CD4-positive, alpha-beta T cell treated with Interleukin-1 beta for 1 hour (primary cell): Measurements from ENCODE around the gene C11orf86.
"Not testable (repeated sequence)": the region's sequence is repeated elsewhere in the genome, so short reads cannot be mapped to it uniquely, and the experiment has no call there.

Experiments
- DNase-seq, 2 donors: peaks; one replicate each; pipeline ENCODE4 v3.0.0-alpha.2; 2020 to 2022

The C11orf86 gene

GRCh38 chr11:66967670-66968425 is 7.3 kb upstream of the C11orf86 start:
- DNase-seq: no peak

- DNase-seq: no peak
Measured at GRCh38 chr11:66969584-66970225, 5.4 kb upstream of the C11orf86 start.

GRCh38 chr11:66970371-66970806 is 4.7 kb upstream of the C11orf86 start:
- DNase-seq: no peak

- DNase-seq: peak in 1 of 2 donors; percentile 72
Measured at GRCh38 chr11:66970807-66971442, 4.2 kb upstream of the C11orf86 start.

DNA sequence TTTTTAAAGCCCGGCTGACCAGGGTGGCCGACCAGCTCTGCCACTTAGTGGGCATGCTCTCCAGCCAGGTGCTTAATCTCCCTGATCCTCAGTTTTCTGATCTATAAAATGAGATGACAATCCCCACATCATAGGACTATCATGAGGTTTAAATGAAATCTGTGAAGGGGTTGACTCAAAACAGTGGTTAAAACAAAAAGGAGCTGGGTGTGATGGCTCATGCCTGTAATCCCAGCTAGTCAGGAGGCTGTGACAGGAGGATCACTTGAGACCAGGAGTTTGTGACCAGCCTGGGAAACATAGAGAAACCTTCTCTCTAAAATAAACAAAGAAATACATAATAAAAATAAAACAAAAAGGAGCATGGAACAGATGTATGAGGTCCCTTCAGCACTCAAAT is 3.6 kb upstream of the C11orf86 start:
- no peak for DNase-seq

- no peak for DNase-seq
Measured at GRCh38 chr11:66973956-66974580, 1.0 kb upstream of the C11orf86 start.

DNA sequence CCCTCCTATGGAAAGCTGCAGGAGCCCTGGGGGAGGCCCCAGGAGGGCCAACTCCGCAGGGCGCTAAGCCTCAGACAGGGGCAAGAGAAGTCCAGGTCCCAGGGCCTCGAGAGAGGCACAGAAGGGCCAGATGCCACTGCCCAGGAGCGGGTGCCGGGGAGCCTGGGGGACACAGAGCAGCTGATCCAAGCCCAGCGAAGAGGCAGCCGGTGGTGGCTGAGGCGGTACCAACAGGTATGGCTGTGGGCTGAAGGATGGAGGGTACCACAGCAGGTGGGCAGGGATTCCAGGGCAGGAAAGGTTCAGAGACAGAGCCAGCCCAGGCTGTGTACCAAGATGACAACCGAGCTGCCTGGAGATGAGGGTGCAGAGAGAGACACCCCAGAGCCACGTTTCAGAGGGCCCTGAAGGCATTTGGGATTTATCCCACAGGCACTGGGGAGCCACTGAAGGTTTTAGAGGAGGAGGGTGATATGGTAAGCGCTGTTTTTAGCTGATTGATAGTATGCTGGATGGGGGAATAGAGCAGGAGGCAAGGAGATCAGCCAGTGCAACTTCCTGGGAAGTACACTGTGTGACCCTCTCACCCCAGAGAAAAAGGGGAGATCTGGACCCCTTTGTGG is 412 bp downstream of the C11orf86 start:
- DNase-seq: no peak

- DNase-seq: no peak
Measured at GRCh38 chr11:66976028-66976467, 944 bp downstream of the C11orf86 start.

- no peak for DNase-seq
Measured at GRCh38 chr11:66976925-66977324, 1.8 kb downstream of the C11orf86 start.

GRCh38 chr11:66978229-66978628 is 3.1 kb downstream of the C11orf86 start:
- no peak for DNase-seq

DNA sequence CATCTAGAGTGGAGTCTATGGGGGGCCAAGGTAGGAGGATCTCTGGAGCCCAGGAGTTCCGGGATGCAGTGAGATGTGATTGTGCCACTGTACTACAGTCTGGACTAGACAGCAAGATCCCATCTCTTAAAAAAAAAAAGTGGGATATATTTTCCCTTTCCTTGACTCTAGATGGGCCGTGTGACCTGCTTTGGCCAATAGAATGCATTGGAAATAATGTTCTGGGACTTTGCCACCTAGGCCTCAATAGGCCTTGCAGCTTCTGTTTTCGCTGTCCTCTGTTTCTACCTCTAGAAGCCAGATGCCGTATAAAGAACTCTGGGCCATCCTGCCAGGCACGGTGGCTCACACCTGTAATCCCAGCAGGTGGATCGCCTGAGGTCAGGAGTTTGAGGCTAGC is 3.6 kb downstream of the C11orf86 start:
- DNase-seq: no peak

- DNase-seq: no peak
Measured at GRCh38 chr11:66979336-66979980, 4.4 kb downstream of the C11orf86 start.

DNA sequence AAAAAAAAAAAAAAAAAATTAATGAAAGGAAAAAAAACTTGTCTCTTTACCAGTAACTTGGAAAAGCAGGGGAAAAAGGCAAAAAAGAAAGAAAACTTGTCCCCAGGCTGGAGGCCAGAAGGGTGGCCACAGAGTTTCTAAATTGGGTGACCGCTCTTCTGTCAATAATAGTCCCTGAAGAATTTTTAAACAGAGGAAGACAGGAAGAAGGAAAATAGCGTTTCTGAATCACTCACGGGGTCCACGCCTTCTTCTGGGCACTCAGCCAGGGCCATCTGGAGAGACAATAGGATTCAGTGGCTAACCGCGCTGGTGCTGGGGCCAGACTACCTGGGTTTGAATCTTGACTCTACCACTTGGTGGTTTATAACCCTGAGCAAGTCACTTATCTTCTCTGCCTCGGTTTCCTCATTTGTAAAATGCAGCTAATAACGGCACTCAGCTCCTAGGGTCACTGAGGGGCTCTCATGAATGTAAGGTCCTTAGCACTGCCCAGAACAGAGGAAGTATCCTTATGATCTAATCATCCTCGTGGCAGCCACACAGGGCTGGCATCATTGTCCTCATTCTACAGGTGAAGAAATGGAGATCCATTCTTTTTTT is 7.0 kb downstream of the C11orf86 start:
- DNase-seq: peak in 1 of 2 donors; percentile 18

- no peak for DNase-seq
Measured at GRCh38 chr11:66983275-66983924, 8.3 kb downstream of the C11orf86 start.

DNA sequence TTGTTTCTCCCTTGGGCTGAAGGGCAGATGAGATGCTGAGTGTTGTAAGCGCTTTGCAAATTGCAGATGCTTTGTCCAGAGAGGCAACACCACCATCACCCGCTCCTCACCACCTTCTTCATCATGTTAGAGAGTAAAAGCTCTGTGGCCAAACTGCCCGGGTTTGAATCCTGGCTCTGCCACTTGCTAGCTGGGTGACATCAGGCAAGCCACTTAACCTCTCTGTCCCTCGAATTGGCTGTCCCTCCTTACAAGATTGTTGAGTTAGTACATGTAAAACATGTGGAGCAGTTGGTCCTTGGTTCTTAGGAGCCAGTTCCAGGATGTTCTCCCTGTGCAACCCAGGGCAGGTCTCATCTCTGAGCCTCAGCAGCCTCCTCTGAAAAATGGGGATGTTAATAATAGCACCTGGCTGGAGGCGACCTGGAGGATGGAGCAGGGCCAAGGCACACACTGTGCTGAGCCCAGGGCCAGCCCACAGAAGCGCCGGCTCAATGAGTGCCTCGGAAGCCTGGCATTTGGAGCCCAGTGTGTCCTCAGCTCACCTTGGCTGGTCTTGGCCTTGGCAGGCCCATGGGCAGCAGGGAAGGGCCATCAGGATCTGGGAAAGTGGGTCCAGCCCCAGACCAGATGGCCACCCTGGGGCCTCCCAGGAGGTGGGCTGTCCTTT is 10.5 kb downstream of the C11orf86 start:
- no peak for DNase-seq

DNA sequence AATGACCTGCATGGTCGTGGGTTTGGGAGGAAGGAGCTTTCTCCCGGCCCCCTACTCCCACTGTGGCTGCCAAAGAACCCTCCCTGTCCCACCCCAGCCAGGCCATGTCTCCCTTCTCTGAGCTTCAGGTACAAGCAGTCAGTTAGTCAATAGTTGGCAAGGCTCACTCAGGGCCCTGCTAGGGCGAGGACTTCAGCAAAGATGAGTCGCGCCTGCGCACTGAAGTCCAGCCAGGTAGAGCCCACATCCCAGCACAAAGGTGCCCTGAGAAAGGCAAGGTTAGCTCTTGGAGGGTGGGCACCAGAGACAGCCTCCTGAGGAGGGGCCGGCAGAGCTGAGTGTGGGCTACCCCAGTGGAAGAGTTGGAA is 11.1 kb downstream of the C11orf86 start:
- no peak for DNase-seq

DNA sequence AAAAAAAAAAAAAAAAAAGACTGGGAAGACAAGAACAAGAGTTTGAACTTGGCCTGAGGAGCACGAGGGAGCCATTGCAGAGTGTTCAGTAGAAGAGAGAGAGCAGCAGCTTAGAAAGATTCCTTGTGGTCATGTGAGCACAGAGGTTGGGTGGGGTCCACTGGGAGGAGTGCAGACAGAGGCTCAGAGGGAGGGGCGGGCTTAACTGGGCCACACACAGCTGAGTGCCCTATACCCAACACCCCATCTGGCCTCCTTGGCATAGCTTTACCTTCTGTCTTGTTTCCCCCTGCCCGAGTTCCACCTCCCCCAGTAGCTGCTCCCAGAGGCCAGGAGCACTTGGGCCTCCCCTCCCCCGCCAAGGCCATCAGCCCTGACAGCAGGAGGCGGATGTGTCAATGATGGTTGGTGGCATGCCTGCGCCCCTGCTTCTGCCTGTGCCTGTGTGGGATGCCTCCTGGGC is 12.1 kb downstream of the C11orf86 start:
- no peak for DNase-seq

- DNase-seq: no peak
Measured at GRCh38 chr11:66987924-66988637, 13.0 kb downstream of the C11orf86 start.

DNA sequence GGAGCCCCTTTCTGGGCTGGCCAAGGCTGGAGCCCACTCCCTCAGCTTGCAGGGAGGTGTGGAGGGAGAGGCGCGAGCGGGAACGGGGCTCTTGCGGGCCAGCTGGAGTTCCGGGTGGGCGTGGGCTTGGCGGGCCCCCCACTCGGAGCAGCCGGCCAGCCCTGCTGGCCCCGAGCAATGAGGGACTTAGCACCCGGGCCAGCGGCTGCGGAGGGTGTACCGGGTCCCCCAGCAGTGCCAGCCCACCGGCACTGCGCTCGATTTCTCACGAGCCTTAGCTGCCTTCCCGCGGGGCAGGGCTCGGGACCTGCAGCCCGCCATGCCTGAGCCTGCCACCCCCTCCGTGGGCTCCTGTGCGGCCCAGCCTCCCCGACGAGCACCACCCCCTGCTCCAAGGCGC is 13.6 kb downstream of the C11orf86 start:
- DNase-seq: not testable (repeated sequence)

GRCh38 chr11:66989360-66989759 is 14.3 kb downstream of the C11orf86 start:
- not testable (repeated sequence) for DNase-seq
